K562 (cell line): Measurements from ENCODE around the gene ARID5B. TPM values are rescaled to one million over a fixed set of nuclear protein-coding genes. Genes with fewer than 3 reads are reported as not detected.
A peak's percentile ranks its signal among the peaks of the same experiment; 100 is the strongest.

ENCODE experiments used
- ATAC-seq: fragments of 200-7000 bp; cut with Tn5 transposase; 3 replicates; pipeline ENCODE4 v1.9.1; 2020; ENCODE audit warnings: moderate library complexity
- BruUV-seq: library from RNA; stranded (reverse); fragments of 400-500 nt; replicated peaks from 2 replicates; lab custom pipeline; 2021; lab: Mats Ljungman, UMichigan
- CTCF ChIA-PET: fragments of 300-600 bp; formaldehyde crosslinking; extraction: SDS; loops from one replicate; lab custom pipeline; 2021; ENCODE audit warnings: low intra/inter-chr PET ratio; lab: Yijun Ruan, JAX
- POLR2A ChIA-PET: fragments of 300-600, 350-650 bp; sonication (Branson Sonifier 250); formaldehyde crosslinking; extraction: SDS; loops from one replicate; lab custom pipeline; 2021; ENCODE audit warnings: antibody characterized with exemption, inconsistent platforms; lab: Yijun Ruan, JAX
- DNase-seq, 4 experiments: peaks; one replicate each; pipeline versions ENCODE4 v3.0.0 to v3.0.0-alpha.2; 2011 to 2018; ENCODE audit warnings: low spot score in 3 of 4, mixed read lengths in 3 of 4; ENCODE audit errors: extremely low read depth in 1 of 4
- FAIRE-seq: peaks from 2 replicates; lab custom pipeline; 2011; peaks lifted over from hg19 to GRCh38; lab: Jason Lieb, UNC
- H2AFZ ChIP-seq: 2 replicates; pipeline ENCODE4 v1.6.0; 2011; ENCODE audit warnings: low read depth, low read length, control low read depth, inconsistent platforms
- H3K27ac ChIP-seq: fragments of 200-600 bp; 3 replicates; pipeline ENCODE4 v1.8.0; 2011; ENCODE audit warnings: low read depth, mild to moderate bottlenecking, control low read depth, inconsistent platforms, low read length, moderate library complexity, mixed read lengths; ENCODE audit errors: extremely low read depth
- H3K27me3 ChIP-seq, 2 experiments: fragments of 300-600 bp in 1 of 2; 2 replicates in 1 of 2; 3 replicates in 1 of 2; pipeline versions ENCODE4 v1.6.0 to v1.8.0; 2011; ENCODE audit warnings: inconsistent platforms in 2 of 2, low read length in 2 of 2, mild to moderate bottlenecking in 1 of 2, mixed read lengths in 1 of 2, moderate library complexity in 1 of 2; ENCODE audit not compliant: control insufficient read depth in 2 of 2, insufficient read depth in 2 of 2
- H3K36me3 ChIP-seq: fragments of 300-600 bp; 3 replicates; pipeline ENCODE4 v1.8.0; 2011; ENCODE audit warnings: mild to moderate bottlenecking, low read length, inconsistent platforms; ENCODE audit not compliant: control insufficient read depth, insufficient read depth
- H3K4me1 ChIP-seq, 2 experiments: fragments of 200-600 bp in 1 of 2; replicated peaks in 1 of 2; 2 replicates in 1 of 2; 3 replicates in 1 of 2; pipeline versions ENCODE4 v1.5.1 to v1.8.0; 2011; ENCODE audit warnings: inconsistent platforms in 2 of 2, low read length in 2 of 2, mild to moderate bottlenecking in 1 of 2, mixed read lengths in 1 of 2, moderate library complexity in 1 of 2; ENCODE audit not compliant: control insufficient read depth in 2 of 2, insufficient read depth in 2 of 2
- H3K4me2 ChIP-seq: 2 replicates; pipeline ENCODE4 v1.6.1; 2011; ENCODE audit warnings: low read length, control low read depth, inconsistent platforms, mixed read lengths; ENCODE audit not compliant: insufficient read depth
- H3K4me3 ChIP-seq: fragments of 200-600 bp; sonication (generic), shearing (Covaris generic); 2 replicates; pipeline ENCODE4 v1.5.1; 2016; ENCODE audit warnings: control low read depth, inconsistent platforms
- H3K79me2 ChIP-seq: fragments of 200-600 bp; 3 replicates; pipeline ENCODE4 v1.8.0; 2011; ENCODE audit warnings: low read length, inconsistent platforms; ENCODE audit not compliant: control insufficient read depth, insufficient read depth
- H3K9ac ChIP-seq, 2 experiments: 2 replicates each; pipeline versions ENCODE4 v1.6.0 to v1.6.1; 2011; ENCODE audit warnings: low read depth in 2 of 2, low read length in 2 of 2, control low read depth in 1 of 2, inconsistent platforms in 1 of 2, mild to moderate bottlenecking in 1 of 2, mixed read lengths in 1 of 2; ENCODE audit not compliant: insufficient read depth in 1 of 2
- H3K9me1 ChIP-seq: one replicate; pipeline ENCODE4 v1.6.0; 2011; ENCODE audit warnings: inconsistent platforms, mild to moderate bottlenecking, low read length, moderate library complexity; ENCODE audit not compliant: control insufficient read depth, insufficient read depth
- H3K9me3 ChIP-seq: replicated peaks from 2 replicates; pipeline ENCODE4 v1.5.1; 2011; ENCODE audit warnings: low read depth, low read length, inconsistent platforms; ENCODE audit not compliant: control insufficient read depth, insufficient read depth
- H4K20me1 ChIP-seq: replicated peaks from 2 replicates; pipeline ENCODE4 v1.6.1; 2011; ENCODE audit warnings: low read length, inconsistent platforms, mixed read lengths; ENCODE audit not compliant: control insufficient read depth, insufficient read depth
- ARNT ChIP-seq, 2 experiments: fragments of 450-650 bp; IDR thresholded peaks; 2 replicates each; pipeline ENCODE4 v1.6.1; 2016; ENCODE audit warnings: mild to moderate bottlenecking in 1 of 2
- BRF2 ChIP-seq: IDR thresholded peaks from 3 replicates; pipeline ENCODE4 v1.6.1; 2011; ENCODE audit warnings: borderline replicate concordance, mild to moderate bottlenecking; ENCODE audit not compliant: insufficient read length, insufficient read depth
- CEBPG ChIP-seq, 3 experiments: fragments of 200-800 bp in 1 of 3; sonication (Bioruptor generic) in 1 of 3; sonication (generic) in 1 of 3; formaldehyde crosslinking in 1 of 3; IDR thresholded peaks in 2 of 3; conservative IDR thresholded peaks in 1 of 3; 2 replicates each; pipeline versions ENCODE4 v1.6.1 to v1.8.0; 2016 to 2022; ENCODE audit warnings: missing compliant biosample characterization in 2 of 3, missing genetic modification characterization in 2 of 3, mild to moderate bottlenecking in 1 of 3, missing genetic modification reagents in 1 of 3
- KLF16 ChIP-seq: IDR thresholded peaks from 2 replicates; pipeline ENCODE4 v1.6.1; 2016; ENCODE audit warnings: antibody characterized with exemption
- MAFF ChIP-seq: IDR thresholded peaks from 2 replicates; pipeline ENCODE4 v1.6.1; 2012; ENCODE audit warnings: low read length, improper control_type of control experiment
- NFATC3 ChIP-seq: fragments of 450-650 bp; IDR thresholded peaks from 2 replicates; pipeline ENCODE4 v1.6.1; 2017; ENCODE audit warnings: mild to moderate bottlenecking
- PHB ChIP-seq: fragments of 250-450 bp; sonication (Bioruptor Pico); IDR thresholded peaks from 2 replicates; pipeline ENCODE4 v1.5.0; 2021
- RBM39 ChIP-seq: fragments of 200-400 bp; formaldehyde crosslinking; optimal IDR thresholded peaks from 2 replicates; pipeline ENCODE3; 2018; ENCODE audit warnings: low read depth, low read length
- TAF9B ChIP-seq: fragments of 450-650 bp; IDR thresholded peaks from 2 replicates; pipeline ENCODE4 v1.6.1; 2018; ENCODE audit warnings: mild to moderate bottlenecking; ENCODE audit not compliant: partially characterized antibody
- ZBTB17 ChIP-seq: fragments of 450-650 bp; formaldehyde crosslinking; IDR thresholded peaks from 2 replicates; pipeline ENCODE4 v1.4.0; 2020; ENCODE audit warnings: mild to moderate bottlenecking
- ZNF124 ChIP-seq: sonication (generic); formaldehyde crosslinking; IDR thresholded peaks from 2 replicates; pipeline ENCODE4 v1.8.1; 2022; ENCODE audit warnings: missing genetic modification reagents
- ZNF311 ChIP-seq: fragments of 250-450 bp; sonication (Bioruptor Pico); IDR thresholded peaks from 2 replicates; pipeline ENCODE4 v1.4.0; 2020; ENCODE audit warnings: mild to moderate bottlenecking, moderate library complexity
- ZSCAN32 ChIP-seq: fragments of 450-650 bp; formaldehyde crosslinking; IDR thresholded peaks from 2 replicates; pipeline ENCODE4 v1.4.0; 2020; ENCODE audit warnings: mild to moderate bottlenecking, moderate library complexity
- in situ Hi-C: fragments of 300-500 bp; cut with MboI; formaldehyde crosslinking; loops from 4 replicates; pipeline ENCODE4 v1.15.0; 2018; ENCODE audit warnings: inconsistent platforms, mixed read lengths
- intact Hi-C: fragments of 100-400 bp; cut with micrococcal nuclease; formaldehyde crosslinking; loops from 2 replicates; pipeline ENCODE4 v1.14.2; 2022
- polyA plus RNA-seq, 8 experiments: library from polyadenylated mRNA; depleted of rRNA in 4 of 8; stranded (reverse) in 5 of 8; unstranded in 3 of 8; fragments of >200 nt; fragmentation: Nextera tagmentation in 2 of 8; fragmentation: Illumina TruSeq in 1 of 8; extraction: Ambion mirVana in 2 of 8; extraction: Trizol in 1 of 8; gene quantifications; 2 replicates each; pipeline versions ENCODE4 v1.2.1 to v1.2.3, GENCODE V29; 2011 to 2014; ENCODE audit warnings: inconsistent platforms in 1 of 8, missing spikeins in 1 of 8
- total RNA-seq, 7 experiments: library from RNA; depleted of rRNA in 6 of 7; stranded (reverse); fragments of >200 nt in 6 of 7; fragmentation: Illumina TruSeq in 2 of 7; extraction: Trizol in 2 of 7; gene quantifications; 2 replicates each; pipeline versions ENCODE4 v1.2.1 to v1.2.3, GENCODE V29; 2011 to 2021; ENCODE audit warnings: low replicate concordance in 1 of 7
- TF ChIP-seq, protein P1 (sequence below): fragments of 450-650 bp; formaldehyde crosslinking; IDR thresholded peaks from 2 replicates; pipeline ENCODE4 v1.4.0; 2020; ENCODE audit warnings: mild to moderate bottlenecking, moderate library complexity

ARID5B gene
- total and polyA plus RNA-seq, 9 of the 15 experiments (the other 6 are each of a cell fraction or from before 2014, with no cell fraction given): 0.48 to 1.6 (median 0.80) TPM

- no peak for TF ChIP-seq BRF2
- no peak for TF ChIP-seq ZBTB17
- TF ChIP-seq ARNT (IDR thresholded peaks at IDR 0.05): no peak
- no peak for TF ChIP-seq ZNF124 (CRISPR knock-in tag)
- TF ChIP-seq, protein P1, sequence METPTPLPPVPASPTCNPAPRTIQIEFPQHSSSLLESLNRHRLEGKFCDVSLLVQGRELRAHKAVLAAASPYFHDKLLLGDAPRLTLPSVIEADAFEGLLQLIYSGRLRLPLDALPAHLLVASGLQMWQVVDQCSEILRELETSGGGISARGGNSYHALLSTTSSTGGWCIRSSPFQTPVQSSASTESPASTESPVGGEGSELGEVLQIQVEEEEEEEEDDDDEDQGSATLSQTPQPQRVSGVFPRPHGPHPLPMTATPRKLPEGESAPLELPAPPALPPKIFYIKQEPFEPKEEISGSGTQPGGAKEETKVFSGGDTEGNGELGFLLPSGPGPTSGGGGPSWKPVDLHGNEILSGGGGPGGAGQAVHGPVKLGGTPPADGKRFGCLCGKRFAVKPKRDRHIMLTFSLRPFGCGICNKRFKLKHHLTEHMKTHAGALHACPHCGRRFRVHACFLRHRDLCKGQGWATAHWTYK (CRISPR knock-in tag): no peak
- no peak for TF ChIP-seq KLF16
- TF ChIP-seq MAFF: peak; percentile 39; the same call in 1 of the 2 replicates
- TF ChIP-seq RBM39: no peak
- no peak for TF ChIP-seq TAF9B
Measured at GRCh38 chr10:62053860-62054259, 152.4 kb downstream of the ARID5B start (continued).

- POLR2A ChIA-PET: interaction anchor here (1.1 to 1.5 kb wide), 3 partner anchors 10 to 16 kb away, joined by 4 read pairs; no protein-coding TSS in a partner anchor
- Histone ChIP-seq H4K20me1 (no peaks in the 10 kb centered on the region), H3K4me1 (peaks cover 0 to 5% of the 10 kb centered on the region in 2 experiments; a peak in 2 of 5 replicates), H3K4me3 (no peak overlapping the region), H3K27ac (no peak overlapping the region), H3K9me3 (no peaks in the 10 kb centered on the region), H3K36me3 (no peaks in the 10 kb centered on the region), H2AFZ (no peak overlapping the region), H3K4me2 (no peak overlapping the region), H3K9me1 (no peaks in the 10 kb centered on the region), H3K79me2 (no peaks in the 10 kb centered on the region), H3K27me3 (no peaks in the 10 kb centered on the region), H3K9ac (no peak overlapping the region)
- no peak for FAIRE-seq
- CTCF ChIA-PET: no interaction called here
- intact Hi-C loops (no loop called here), in situ Hi-C loops (no loop called here)
- no peak for DNase-seq
- no peak for ATAC-seq
- BruUV-seq: no TSS peak
- TF ChIP-seq PHB (no peak), ZNF311 (CRISPR knock-in tag) (no peak), CEBPG (CRISPR knock-in tag; IDR thresholded peaks at IDR 0.05) (no peak), CEBPG (tag; conservative IDR thresholded peaks at IDR 0.05 in 1 of 2, IDR thresholded peaks at IDR 0.05 in 1 of 2) (no peak), ZSCAN32 (CRISPR knock-in tag) (no peak), NFATC3 (no peak)
Measured at GRCh38 chr10:62054408-62054807, 152.9 kb downstream of the ARID5B start.
